Midbrain (tissue), 1 donor: Measurements from ENCODE around the gene TMEM207.

Source experiments
- DNase-seq: peaks from one replicate; lab custom pipeline; 2025; lab: John Stamatoyannopoulos, UW

Gene TMEM207

DNA sequence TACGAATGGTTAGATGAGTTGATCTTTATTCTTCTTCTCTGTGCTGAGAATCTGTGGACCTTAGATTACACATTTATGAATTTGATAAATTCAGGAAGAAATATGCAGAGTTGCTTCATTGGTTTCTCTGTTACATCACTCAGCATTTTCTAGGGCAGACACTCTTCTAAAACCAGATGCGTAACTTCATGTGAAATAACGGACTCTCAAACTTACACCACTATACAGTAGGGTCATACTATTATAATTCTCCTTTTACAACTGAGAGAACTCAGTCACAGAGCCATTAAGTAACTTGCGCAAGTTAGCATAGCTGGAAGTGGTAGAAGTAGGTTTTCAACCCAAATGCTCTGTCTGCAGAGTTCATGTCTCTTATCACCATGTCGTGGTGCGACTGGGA lies 5.7 kb downstream of the TMEM207 start:
- DNase-seq = no peak

DNA sequence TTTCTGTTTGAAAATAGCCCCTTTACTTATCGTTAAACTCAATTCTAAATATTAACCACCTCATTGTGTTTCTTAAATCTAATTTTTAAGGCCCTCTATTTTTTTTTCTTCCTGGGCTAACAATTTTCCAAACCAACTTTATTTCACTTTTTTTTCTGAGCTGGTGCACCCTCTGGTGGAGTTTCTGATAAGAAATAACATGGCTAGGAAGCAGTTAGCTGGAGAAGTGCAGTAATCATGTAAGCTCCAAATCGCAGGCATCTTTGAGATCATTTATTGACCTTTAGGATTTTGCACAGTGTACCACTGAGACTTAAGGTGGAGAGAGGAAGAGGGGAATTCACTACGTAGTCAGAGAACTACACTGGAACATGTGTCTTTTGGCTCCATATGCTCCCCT lies 6.4 kb downstream of the TMEM207 start:
- DNase-seq = no peak

DNA sequence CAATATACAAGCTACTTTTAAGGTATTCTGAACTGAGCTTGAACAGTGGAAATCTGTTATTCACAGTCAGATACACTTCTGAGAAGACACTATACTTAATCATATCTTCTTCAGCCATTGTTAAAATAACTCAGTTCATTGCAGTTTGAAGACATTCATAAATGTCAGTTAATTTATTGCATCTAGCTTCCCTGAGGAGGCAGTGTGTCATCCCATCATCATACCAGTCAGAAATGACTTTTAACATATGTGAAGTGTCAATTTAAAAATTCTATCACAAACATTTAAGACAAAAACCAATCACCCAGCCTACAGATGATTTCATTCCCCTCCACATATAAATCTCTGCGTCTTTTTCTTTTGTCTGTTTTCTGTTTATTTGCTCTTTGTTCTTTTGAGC lies 7.5 kb downstream of the TMEM207 start:
- DNase-seq = no peak

DNA sequence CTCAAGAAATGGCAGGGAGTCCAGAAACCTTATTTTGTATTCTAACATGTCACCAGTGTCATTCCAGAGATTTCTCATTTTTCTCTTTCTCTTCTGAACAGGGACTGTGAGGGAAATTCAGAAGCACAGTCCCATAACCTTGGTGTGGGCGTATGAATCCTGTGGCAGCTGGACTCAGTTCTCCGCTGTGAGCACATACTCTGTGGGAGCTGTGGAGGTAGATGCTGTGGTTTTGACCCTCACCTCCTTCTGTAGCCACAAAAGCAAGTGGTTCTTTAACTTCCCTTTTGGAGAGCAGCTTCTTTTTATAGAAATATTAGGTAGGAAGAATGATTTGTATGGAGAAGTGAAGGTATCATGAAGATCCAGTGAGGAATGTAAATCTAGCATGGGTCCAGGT lies 13.4 kb downstream of the TMEM207 start:
- DNase-seq = no peak

DNA sequence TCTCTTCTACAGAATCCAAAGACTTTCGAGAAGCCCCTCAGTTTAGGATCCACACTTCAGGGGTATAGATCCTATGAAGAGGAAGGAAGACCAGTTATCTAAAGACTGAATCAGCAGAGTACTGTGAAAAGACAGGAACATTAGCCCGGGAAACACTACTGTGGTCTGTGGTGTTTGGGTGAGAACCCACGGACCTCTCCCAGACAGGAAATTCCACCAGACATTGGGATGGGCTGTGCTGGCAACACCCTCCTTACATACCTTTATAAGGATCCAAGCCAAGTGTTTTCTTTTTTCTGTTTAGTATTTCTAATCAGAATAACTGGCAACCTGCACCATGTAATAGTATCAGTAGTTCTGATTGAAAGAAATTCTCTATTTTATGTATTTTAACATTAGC lies 14.1 kb downstream of the TMEM207 start:
- no peak for DNase-seq

DNA sequence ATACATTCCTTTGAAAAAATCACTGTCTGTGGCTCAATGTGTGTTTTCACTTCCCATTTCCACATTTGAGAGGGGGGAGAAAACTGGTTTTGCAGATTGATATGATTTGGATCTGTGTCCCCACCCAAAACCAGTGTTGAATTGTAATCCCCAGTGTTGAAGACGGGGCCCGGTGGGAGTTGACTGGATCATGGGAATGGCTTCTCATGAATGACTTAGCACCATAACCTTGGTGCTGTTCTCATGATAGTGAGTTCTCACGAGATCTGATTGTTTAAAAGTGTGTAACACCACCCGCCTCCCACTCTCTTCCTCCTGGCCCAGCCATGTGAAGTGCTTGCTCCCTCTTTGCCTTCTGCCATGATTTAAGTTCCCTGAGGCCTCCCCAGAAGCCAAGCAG lies 16.1 kb downstream of the TMEM207 start:
- DNase-seq = no peak

DNA sequence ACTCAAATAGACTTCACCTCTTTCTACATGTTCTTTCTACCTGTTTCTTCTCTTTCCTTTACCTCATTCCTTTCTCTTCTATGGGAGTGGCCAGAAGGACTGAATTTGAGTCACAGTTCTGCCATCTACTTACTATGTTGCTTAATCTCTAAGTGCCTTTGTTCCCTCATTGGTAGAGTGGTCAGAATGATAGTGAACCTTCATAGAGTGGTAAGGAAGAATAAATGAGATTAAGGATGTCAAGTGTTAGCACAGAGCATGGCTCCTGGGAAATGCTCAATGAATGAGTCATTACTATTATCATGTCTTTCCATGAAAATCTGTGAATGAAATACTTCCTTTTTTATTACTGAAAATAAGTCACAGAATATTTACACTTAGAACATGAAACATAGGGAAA lies 17.5 kb downstream of the TMEM207 start:
- no peak for DNase-seq

DNA sequence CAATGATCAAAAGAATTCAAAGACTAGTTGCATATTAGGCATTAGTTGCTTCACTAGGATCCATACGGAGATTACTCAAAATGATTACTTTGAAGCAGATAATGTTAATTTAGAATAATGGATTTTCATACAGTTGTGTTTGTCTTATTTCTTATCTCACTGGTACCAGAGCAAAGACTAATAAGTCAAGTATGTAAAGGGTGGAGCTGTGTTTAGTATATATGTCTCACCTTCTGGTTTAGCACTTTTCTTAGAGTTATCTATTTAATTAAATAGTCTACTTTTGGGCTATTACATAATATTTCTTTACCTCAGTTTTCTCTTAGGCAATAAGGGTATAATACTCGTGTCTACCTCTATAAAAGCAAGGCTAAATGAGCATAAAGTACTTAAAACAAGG lies 18.8 kb downstream of the TMEM207 start:
- no peak for DNase-seq

DNA sequence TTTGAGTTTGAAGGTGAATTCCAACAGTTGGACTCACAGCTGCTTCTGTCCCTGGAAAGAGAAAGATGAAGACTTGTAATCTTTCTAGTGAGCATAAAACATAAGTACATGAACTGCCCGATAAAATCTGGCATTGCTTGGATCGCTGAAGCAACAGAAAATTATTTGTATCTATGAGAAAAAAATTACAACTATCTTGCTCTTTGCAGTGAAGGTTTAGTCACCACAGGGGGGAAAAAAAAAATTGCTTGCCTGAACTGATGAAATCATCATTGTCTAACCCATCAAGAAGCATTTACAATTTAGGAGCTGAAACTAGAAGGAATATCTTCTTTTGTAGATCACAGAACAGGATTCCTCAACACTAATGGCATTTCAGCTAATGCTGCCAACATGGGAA lies 20.0 kb downstream of the TMEM207 start:
- DNase-seq = no peak

DNA sequence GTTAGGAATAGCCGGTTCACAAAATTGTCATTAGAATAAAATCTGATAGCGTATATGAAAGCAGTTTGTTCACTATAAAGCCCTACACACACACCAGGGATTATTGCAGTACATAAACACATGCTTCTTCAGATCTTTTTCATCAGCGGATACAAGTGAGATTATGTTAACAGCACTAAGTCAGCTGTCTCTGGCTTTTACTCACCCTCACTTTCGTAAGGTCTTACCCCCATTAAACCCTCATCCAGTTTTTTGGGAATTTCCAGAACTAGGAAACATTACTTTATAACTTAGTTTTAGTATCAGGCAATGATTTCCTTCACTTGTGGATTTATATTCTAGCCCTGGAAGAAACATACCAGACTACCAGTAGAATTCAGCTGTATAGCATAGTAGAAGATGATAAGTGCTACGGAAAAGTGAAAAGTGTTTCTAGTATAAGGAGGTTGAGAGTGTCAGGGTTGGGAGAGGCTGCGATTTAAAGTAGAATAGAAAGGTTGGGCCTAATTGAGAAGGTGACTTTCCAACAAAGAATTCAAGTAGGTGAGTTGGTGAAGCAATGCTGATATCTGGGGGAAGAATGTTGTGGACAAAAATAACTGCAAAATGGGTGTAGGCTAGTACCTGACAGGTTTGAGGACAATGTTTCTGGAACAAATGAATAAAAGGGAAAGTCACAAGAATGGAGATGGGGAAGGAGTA lies 22.7 kb downstream of the TMEM207 start:
- no peak for DNase-seq

DNA sequence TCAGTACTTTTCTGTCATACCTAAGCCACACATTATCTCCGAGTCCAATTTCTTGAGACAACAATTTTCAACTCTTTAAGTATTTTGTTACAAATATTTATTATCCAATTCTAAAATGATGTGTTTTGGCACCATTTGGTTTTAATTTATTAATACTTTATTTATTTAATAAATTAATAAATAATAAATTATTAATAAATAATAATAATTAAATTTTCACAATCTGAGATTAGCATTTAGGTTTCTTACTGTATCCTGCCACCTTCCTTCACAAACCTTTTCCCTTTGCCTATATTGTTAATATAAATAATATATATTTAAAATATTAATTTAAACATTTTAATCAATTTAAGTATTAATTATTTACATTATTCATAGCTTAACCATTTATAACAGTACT lies 23.9 kb downstream of the TMEM207 start:
- DNase-seq = no peak

DNA sequence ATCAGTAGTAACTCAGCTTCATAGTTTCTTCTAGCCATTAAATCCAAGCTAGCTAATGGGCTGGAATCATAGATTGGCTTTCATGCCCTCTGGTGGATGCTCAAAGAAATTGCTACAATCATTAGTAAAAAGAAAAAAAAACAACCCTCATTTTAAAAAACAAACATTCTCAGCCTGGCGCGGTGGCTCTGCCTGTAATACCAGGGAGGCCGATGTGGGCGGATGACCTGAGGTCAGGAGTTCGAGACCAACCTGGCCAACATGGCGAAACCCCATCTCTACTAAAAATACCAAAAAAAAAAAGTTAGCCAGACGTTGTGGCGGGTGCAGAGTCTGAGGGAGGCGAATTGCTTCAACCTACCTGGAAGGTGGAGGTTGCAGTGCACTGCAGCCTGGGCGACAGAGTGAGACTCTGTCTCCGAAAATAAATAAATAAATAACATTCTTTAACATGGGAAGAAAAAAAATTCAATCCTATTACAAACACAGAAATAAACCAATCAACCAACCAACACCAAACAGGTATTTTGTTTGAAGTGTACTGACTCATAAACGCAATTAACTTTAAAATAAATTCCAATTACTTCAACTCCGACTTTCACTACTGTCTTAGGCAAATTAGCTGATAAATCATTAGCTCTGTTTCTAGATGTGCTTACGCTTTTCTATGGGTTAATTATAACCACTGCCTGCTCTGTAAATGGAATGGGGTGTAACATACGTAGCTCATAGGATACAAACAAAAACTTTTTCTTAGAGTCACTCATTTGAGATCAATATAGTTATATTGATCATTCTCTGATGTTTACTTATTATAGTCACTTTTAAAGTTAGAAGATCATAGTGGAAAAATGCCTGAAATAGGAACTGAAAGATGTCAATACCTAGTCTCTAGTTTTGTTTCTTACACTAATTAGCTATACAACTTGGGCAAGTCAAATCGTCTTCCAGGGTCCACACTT lies 24.9 kb downstream of the TMEM207 start:
- DNase-seq = peak; percentile 74

DNA sequence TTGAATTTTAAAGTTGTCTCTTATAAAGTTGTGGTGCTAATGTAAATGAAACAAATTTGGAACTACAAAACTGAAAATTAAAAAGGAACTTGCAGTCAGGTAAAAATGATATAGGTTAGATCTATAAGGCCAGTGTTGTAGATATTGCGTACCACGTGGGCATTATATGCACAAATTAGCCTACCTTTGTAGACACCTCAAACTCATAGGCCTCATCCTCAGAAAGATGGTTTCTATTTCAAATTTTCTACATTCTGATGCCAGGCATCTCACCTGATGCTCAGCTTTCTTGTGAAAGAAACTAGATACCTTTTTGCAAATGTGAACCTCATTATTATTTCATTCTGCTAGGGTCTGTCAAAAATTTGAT lies 25.6 kb downstream of the TMEM207 start:
- no peak for DNase-seq

DNA sequence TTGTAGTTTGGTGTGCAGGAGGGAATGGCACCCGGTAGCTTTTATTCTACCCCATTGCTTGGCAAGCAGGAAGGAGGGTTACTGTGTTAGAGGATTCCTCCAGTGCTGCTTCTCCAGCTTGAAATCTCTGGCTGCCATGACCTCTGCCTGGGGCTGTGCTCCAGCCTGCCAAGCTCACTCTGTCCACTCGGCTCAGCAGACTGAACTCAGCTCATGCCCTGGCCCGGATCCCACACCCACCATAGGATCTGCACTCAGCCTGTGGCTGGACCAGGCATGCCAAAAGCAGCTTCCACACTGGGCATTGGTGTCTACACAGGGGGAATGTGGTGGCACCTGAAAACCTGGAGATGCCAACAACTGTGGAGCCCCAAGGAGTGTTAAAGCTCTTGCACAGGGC lies 35.4 kb downstream of the TMEM207 start:
- no peak for DNase-seq

DNA sequence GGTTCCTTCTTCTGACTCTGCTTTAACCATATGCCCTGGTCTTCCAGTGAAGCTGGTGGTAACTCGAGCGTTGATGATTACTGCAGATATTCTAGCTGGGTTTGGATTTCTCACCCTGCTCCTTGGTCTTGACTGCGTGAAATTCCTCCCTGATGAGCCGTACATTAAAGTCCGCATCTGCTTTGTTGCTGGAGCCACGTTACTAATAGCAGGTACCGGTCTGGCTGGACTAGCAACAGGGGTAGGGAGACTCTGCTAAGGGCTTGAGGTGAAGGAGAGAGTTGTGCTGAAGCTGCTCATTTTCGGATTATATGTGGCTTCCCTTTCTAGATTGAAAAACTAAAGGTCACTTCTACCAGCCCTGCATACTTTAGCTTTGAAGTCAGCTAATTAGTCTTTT lies 45.0 kb downstream of the TMEM207 start:
- no peak for DNase-seq

DNA sequence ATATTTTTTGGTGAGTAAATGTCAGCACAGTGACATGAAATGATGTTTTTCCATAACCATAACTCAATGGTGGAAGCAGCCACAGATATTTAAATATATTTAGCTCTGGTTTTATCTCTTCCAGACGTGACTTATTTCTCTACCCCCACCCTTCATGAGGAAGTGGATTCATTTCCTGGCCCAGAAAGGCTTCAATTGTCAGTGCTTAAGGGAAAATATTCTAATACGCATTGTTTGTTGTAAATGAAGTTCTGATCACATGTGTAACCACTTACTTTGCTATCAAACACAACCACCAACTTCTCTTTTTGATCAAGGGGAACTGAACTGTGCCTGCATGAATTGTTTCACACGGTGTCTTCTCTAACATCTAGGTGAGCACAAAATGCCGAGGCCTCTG lies 47.7 kb downstream of the TMEM207 start:
- DNase-seq = no peak

DNA sequence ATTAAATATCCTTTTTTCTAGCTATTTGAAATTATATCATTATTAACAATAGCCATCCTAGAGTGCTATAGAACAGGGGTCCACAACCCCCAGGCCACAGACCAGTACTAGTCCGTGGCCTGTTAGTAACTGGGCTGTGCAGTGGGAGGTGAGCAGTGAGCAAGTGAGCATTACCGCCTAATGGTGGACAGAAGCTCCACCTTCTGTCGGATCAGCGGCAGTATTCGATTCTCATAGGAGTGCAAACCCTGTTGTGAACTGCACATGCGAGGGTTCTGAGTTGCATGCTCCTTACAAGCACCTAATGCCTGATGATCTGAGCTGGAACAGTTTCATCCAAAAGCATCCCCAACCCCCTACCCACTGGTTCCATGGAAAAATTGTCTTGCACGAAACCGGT lies 50.0 kb downstream of the TMEM207 start:
- no peak for DNase-seq

DNA sequence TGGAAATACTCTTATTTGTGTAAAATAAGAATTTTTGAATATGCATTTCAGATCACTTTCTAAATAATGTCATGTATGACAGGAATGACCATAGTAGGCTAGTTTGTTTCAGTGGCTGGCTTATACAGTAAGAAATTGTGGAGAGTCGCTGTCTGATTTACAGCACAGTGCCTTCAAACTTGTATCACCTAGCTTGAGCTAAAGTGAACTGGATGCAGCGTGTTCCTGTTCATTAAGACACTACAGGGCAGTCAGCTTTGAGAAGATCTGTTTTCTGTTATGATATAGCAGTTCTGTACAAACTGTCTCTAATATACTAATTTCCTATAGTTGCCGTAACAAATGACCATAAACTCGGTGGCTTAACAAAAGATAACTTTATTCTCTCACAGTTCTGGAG lies 51.8 kb downstream of the TMEM207 start:
- no peak for DNase-seq

DNA sequence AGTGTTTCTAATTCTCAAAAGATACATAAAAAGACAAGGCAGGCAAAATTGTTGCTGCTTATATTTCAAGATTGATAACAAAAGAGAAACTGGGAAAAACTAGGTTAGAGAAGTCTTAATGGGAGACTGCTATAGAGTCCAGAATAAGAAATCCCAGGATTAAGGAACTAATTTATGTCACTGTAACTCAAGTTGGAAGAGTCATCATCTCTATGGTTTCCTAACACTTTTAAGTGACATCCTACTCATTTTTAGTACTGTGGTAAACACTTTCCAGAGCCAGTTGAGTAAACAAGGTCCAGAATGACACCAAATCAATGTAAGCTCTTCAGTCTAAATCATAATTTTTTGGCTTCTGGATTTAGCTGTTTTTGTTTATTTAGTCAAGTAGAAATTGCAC lies 53.7 kb downstream of the TMEM207 start:
- no peak for DNase-seq

DNA sequence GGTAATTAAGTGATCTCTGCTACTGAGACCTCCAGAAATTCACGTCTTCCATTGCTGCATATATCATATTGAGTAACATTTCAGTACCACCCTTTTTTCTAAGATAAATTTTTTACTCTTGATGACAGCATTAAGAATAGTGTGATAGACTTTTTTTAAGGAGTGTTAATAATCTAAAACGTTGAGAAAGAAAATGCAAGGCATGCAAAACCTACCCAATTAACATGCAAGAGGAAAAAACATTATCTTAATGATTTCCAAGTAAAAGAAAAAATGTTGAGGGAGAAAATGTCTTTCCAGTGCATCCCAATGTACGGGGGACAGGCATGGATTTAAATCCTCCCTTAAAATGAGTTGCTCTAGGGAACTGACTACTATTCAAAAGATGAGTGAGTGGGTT lies 61.0 kb downstream of the TMEM207 start:
- no peak for DNase-seq

DNA sequence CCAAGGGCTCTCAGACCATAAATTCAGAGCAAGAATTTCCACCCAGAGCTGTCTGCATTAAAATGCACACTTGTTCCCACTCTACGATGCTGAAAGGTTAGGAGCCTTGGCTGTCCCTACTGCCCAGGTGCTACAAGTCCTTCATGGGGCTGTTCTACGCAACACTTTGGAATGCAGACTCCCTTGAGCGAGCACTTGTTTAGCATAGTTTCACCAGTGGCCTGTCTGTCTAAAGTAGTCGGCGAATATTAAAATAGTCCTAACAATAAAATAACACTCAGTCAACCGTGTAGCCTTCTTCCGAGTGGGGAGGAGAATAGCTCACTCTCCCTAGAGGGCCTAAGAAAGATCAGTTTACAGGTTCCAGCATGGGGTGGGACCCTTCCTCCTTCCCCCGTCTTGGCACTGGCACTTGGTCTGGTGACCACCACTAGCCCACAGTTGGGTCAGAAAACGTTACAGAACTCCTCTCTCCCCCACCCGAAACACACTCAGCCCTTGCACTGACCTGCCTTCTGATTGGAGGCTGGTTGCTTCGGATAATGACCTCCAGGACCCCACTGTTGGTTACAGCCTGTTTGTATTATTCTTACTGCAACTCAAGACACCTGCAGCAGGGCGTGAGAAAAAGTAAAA lies 62.0 kb downstream of the TMEM207 start, which contains the start of gene CLDN16:
Gene CLDN16 (plus strand): TSS at position 586 of the 636 bp plus-strand sequence. CDS start 167 bp downstream, outside the sequence.
- no peak for DNase-seq

DNA sequence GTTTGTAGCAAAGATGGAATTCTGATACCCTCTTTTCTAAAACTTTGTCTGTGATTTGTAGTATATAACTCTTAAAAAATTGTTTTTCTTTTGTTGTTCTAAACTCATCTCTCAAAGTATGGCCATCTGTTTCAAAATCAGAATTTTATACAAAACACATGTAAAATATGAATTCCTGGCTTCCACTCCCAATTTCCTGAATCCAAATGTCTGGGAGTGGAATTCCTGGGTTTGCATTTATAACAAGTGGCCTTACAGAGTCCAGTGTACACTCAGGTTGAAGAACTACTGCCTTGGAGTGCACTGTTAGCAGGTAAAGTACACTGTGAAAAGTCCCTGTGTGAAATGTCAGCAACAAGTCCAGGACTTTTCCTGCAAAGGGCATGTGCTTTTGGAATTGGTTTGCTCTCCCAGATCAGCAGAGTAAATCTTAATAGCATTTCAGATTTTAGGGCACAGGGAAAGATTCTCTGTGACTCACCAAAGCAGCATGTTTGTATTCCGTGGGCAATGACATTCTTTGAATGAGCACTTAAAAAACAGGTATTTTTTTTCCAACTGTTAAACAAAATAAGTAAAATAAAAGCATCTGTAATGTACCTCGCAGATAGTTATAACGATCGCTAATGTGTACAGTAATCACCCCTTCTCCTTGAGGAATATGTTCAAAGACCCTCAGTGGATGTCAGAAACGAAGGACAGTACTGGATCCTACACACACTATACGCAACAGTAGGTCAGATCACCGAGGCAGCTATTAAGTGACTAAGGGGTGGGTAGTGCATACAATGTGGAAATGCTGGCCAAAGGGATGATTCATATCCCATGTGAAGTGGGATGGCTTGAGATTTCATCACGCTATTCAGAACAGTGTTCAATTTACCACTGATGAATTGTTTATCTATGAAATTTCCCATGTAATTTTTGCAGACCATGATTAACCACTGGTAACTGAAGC lies 63.7 kb downstream of the TMEM207 start:
- no peak for DNase-seq
